Measurements from ENCODE around the gene TENM4. TPM values are rescaled to one million over a fixed set of nuclear protein-coding genes. Genes with fewer than 3 reads are reported as not detected.

The TENM4 gene
- polyA plus RNA-seq, 1 experiment = 5.5 TPM

DNA sequence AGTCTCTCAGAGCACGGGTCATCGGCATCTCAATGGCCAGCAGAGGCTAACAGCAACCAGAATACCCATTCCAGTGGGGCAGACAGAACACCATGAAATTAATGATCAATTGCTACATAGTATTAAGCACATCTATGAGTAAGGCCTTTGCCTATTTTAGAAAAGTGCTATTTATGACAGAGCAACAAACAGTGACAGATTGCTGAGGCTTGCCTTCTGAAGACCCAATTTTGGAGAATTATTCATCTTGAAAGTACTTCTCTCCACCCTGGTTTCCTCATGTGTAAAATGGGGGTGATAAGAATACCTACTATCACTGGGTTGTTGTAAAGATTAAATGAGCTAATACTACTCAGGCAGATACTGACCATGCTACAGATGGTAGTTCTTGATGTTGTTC, 232.7 kb downstream of the TENM4 start:
- TF ChIP-seq, protein P1, sequence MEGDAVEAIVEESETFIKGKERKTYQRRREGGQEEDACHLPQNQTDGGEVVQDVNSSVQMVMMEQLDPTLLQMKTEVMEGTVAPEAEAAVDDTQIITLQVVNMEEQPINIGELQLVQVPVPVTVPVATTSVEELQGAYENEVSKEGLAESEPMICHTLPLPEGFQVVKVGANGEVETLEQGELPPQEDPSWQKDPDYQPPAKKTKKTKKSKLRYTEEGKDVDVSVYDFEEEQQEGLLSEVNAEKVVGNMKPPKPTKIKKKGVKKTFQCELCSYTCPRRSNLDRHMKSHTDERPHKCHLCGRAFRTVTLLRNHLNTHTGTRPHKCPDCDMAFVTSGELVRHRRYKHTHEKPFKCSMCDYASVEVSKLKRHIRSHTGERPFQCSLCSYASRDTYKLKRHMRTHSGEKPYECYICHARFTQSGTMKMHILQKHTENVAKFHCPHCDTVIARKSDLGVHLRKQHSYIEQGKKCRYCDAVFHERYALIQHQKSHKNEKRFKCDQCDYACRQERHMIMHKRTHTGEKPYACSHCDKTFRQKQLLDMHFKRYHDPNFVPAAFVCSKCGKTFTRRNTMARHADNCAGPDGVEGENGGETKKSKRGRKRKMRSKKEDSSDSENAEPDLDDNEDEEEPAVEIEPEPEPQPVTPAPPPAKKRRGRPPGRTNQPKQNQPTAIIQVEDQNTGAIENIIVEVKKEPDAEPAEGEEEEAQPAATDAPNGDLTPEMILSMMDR (IDR thresholded peaks at IDR 0.05; ENCODE audit: low read depth, low read length) = no peak
- POLR2A ChIA-PET = no interaction called here

DNA sequence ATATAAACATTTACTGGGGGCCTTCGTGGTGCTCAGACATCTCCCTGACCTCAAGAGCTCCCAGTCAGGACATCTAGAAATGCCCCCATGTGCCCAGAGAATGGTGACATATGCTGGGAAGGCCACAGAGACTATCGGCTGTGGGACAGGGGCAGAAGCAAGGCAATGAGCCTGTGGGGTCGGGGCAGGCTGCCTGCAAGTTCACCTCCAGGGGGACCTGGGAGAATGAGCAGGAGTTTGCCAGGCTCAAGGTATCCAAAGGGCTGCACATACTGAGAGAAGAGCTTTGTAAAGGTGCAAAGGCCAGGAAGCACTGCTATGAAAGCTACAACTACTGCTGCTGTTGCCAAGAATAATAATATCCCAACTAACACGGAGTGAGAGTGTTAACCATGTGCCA, 233.9 kb downstream of the TENM4 start:
- Histone ChIP-seq H3K27me3 (ENCODE audit: control insufficient read depth, insufficient read depth, low read length) (no peaks in the 10 kb centered on the region), H3K4me3 (ENCODE audit: low read depth, low read length) (no peak overlapping the region), H3K9me3 (ENCODE audit: control insufficient read depth, insufficient read depth, low read length) (no peaks in the 10 kb centered on the region), H3K27ac (ENCODE audit: low read depth, low read length) (no peak overlapping the region)
- POLR2A ChIA-PET = no interaction called here
- CTCF ChIA-PET = interaction anchor here (1.2 kb wide), 1 partner anchor 287 kb away, joined by 3 read pairs; no protein-coding TSS in a partner anchor
- TF ChIP-seq, protein P1 (IDR thresholded peaks at IDR 0.05; ENCODE audit: low read depth, low read length) = no peak
- no peak for DNase-seq (ENCODE audit: low read depth, low spot score)

More for the DNA sequence above, 232.7 kb downstream of the TENM4 start:
- H3K9me3 ChIP-seq (ENCODE audit: control insufficient read depth, insufficient read depth, low read length) = no peaks in the 10 kb centered on the region
- no peak overlapping the region for H3K27ac ChIP-seq (ENCODE audit: low read depth, low read length)
- DNase-seq (ENCODE audit: low read depth, low spot score) = no peak
- H3K27me3 ChIP-seq (ENCODE audit: control insufficient read depth, insufficient read depth, low read length) = no peaks in the 10 kb centered on the region
- H3K4me3 ChIP-seq (ENCODE audit: low read depth, low read length) = no peak overlapping the region
- CTCF ChIA-PET = interaction anchor here (0.8 kb wide), 1 partner anchor 409 kb away, joined by 3 read pairs; no protein-coding TSS in a partner anchor

DNA sequence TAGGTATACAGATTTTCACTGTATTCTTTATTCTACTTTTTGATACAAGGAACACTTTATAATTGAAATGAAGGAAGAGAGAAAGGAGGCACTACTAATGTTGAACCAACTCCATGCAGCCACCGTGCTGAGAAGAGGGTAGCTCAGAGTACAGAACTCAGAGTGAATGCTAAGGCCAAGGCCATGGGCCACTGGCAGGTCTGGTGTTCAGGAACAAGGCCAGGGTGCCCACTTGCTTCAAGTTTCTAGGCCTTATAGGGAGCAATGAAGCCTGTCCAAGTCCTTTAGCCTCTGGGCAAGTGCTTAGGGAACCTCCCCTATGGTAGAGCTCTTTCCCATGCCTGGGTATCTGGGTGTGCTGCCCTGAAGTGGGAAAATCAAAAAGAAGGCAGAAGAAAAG, 235.0 kb downstream of the TENM4 start:
- ChIA-PET POLR2A (no interaction called here), CTCF (no interaction called here)
- DNase-seq (ENCODE audit: low read depth, low spot score) = no peak
- Histone ChIP-seq H3K9me3 (ENCODE audit: control insufficient read depth, insufficient read depth, low read length) (no peaks in the 10 kb centered on the region), H3K4me3 (ENCODE audit: low read depth, low read length) (no peak overlapping the region), H3K27me3 (ENCODE audit: control insufficient read depth, insufficient read depth, low read length) (no peaks in the 10 kb centered on the region), H3K27ac (ENCODE audit: low read depth, low read length) (no peak overlapping the region)
- TF ChIP-seq, protein P1 (IDR thresholded peaks at IDR 0.05; ENCODE audit: low read depth, low read length) = no peak

DNA sequence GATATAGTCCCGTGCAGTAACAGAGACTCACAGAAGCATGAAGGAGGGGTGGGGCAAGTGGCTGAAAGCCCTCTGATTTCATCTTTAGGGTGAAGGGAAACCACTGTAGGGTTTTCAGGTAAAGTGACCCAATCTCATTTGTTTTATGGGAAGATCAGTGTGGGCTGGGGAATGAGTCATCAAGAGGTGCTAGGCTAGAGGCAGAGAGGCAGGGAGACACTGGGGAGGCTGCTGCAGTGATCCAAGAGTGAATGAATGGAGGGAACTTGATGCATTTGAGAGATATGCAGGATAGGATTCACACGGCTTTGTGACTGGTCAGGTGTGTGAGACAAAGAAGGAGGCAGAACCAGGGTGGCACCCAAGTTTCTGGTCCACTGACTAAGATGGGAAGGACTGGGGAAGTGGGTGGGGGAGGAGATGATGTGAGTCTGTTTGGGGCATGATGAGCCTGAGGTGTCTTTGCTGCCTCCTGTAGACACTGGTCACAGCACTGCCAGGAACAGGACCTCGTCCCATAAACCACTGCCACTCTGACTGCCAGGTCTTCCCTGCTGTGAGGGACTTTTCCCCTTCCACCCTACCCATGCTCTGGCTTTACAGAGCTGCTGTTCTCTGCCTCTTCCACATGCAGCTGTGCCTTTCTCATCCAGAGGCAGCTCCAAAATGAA, 239.0 kb downstream of the TENM4 start:
- TF ChIP-seq, protein P1 (IDR thresholded peaks at IDR 0.05; ENCODE audit: low read depth, low read length) = no peak
- no peak for DNase-seq (ENCODE audit: low read depth, low spot score)
- peaks cover 2% of the 10 kb centered on the region; the same call in 1 of the 2 replicates for H3K9me3 ChIP-seq (ENCODE audit: control insufficient read depth, insufficient read depth, low read length)
- no peaks in the 10 kb centered on the region for H3K27me3 ChIP-seq (ENCODE audit: control insufficient read depth, insufficient read depth, low read length)
- POLR2A ChIA-PET = no interaction called here
- CTCF ChIA-PET = no interaction called here
- H3K27ac ChIP-seq (ENCODE audit: low read depth, low read length) = no peak overlapping the region
- H3K4me3 ChIP-seq (ENCODE audit: low read depth, low read length) = no peak overlapping the region

DNA sequence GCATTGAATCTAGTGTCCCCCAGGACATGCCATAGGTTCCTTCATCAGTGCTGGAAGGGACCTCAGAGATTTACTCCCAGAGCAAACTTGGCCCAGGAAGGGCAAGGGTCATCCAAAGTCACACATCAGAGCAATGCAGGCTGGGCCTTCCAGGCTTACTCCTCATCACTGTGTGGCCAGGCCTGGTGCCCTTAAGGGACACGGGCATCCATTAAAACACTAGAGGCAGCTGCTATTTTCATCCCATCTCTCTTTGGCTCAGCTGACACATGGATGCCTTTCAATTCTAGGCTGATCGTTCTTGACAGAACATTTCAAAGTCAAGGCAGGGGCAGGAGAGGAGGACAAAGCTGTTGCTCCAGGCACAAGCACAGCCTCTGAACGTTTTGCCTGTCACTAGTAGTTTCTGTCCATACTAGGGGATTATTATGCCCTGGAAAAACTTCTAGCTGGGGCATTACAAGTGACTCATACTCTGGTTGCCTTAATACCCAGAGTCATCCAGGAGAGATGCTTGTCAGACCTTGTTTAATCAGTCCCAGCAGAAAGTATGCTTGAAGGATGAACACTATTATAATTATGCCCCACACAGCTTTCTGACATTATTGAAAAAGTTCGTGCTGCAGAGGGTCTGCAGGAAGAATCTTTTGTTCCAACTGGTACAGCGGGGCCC, 240.3 kb downstream of the TENM4 start:
- Histone ChIP-seq H3K9me3 (ENCODE audit: control insufficient read depth, insufficient read depth, low read length) (peaks cover 2% of the 10 kb centered on the region; the same call in 1 of the 2 replicates), H3K27me3 (ENCODE audit: control insufficient read depth, insufficient read depth, low read length) (no peaks in the 10 kb centered on the region), H3K4me3 (ENCODE audit: low read depth, low read length) (no peak overlapping the region), H3K27ac (ENCODE audit: low read depth, low read length) (no peak overlapping the region)
- TF ChIP-seq, protein P1 (IDR thresholded peaks at IDR 0.05; ENCODE audit: low read depth, low read length) = no peak
- POLR2A ChIA-PET = no interaction called here
- CTCF ChIA-PET = no interaction called here
- no peak for DNase-seq (ENCODE audit: low read depth, low spot score)
